ENCODE results near the gene PNMA8C. TPM values are rescaled to one million over a fixed set of nuclear protein-coding genes. Genes with fewer than 3 reads are reported as not detected.

PNMA8C gene
- total and polyA plus RNA-seq, 2 donors (not counting 3 experiments of a cell fraction or from before 2014, with no cell fraction given): not detected

DNA sequence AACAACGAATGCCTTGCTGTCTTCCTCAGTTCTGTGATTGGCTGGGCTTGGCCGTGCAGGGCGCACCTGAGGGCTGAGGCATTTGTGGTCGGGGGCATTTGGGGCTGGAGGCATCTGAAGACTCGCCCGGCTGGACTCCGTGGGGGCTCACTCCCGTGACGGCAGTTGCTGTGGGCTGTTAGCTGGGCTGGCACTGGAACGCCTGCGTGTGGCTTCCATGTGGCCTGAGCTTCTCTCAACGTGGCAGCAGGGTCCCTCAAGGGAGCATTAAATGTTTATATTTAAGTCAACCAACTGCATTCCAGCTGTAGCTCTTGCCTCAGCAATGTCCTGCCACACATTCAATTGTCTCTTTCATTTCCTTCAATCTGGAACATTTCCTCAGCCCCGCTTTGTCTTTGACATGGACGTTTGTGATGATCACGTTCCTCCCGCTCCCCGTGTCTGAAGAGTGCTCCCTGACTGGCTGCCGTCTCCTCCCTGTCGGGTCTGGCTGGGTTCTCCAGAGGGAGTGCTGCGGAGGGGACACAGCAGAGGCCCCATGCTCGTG lies 36.4 kb downstream of the PNMA8C start:
- BruUV-seq (replicated peaks): no TSS peak
- intact Hi-C loops (cut with micrococcal nuclease) (no loop called here), dilution Hi-C loops (cut with MboI; ENCODE audit: extremely low pct_ligation_motif_present, low sequenced_read_pairs) (no loop called here)
- no peaks in the 10 kb centered on the region for H3K9me3 ChIP-seq (replicated peaks; ENCODE audit: control insufficient read depth, insufficient read depth, low read length)
- H3K4me2 ChIP-seq (ENCODE audit: insufficient read depth, low read length): no peak overlapping the region
- no peak for TF ChIP-seq JUN (IDR thresholded peaks at IDR 0.05; ENCODE audit: borderline replicate concordance, insufficient read depth, insufficient read length, low read depth)
- no peak for TF ChIP-seq POLR2AphosphoS5 (IDR thresholded peaks at IDR 0.05; ENCODE audit: insufficient read depth, low read depth, low read length)
- TF ChIP-seq GATA2 (IDR thresholded peaks at IDR 0.05; ENCODE audit: insufficient read depth, insufficient read length, low read depth, low read length): no peak
- TF ChIP-seq FOS (IDR thresholded peaks at IDR 0.05; ENCODE audit: borderline replicate concordance, insufficient read depth, low read length): no peak
- TF ChIP-seq, protein P1, sequence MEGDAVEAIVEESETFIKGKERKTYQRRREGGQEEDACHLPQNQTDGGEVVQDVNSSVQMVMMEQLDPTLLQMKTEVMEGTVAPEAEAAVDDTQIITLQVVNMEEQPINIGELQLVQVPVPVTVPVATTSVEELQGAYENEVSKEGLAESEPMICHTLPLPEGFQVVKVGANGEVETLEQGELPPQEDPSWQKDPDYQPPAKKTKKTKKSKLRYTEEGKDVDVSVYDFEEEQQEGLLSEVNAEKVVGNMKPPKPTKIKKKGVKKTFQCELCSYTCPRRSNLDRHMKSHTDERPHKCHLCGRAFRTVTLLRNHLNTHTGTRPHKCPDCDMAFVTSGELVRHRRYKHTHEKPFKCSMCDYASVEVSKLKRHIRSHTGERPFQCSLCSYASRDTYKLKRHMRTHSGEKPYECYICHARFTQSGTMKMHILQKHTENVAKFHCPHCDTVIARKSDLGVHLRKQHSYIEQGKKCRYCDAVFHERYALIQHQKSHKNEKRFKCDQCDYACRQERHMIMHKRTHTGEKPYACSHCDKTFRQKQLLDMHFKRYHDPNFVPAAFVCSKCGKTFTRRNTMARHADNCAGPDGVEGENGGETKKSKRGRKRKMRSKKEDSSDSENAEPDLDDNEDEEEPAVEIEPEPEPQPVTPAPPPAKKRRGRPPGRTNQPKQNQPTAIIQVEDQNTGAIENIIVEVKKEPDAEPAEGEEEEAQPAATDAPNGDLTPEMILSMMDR (IDR thresholded peaks at IDR 0.05; ENCODE audit: extremely low read depth in 1 of 2, insufficient read depth in 1 of 2, low read depth in 1 of 2, low read length in 2 of 2): no peak
- TF ChIP-seq EZH2 (IDR thresholded peaks at IDR 0.05; ENCODE audit: borderline replicate concordance, low read depth, low read length, severe bottlenecking): no peak
- no peak for TF ChIP-seq MYC (IDR thresholded peaks at IDR 0.05; ENCODE audit: low read depth, low read length)
- TF ChIP-seq MAX (IDR thresholded peaks at IDR 0.05; ENCODE audit: insufficient read depth, insufficient read length): no peak
- no peak for TF ChIP-seq POLR2A (IDR thresholded peaks at IDR 0.05; ENCODE audit: low read depth, low read length)
- peaks cover 13 to 32% of the 10 kb centered on the region in 2 experiments for H3K36me3 ChIP-seq (ENCODE audit: control insufficient read depth in 2 of 2, extremely low read depth in 1 of 2, insufficient read depth in 2 of 2, low read length in 2 of 2)
- H3K79me2 ChIP-seq (ENCODE audit: control insufficient read depth, insufficient read depth, low read length): no peaks in the 10 kb centered on the region
- H2AFZ ChIP-seq (ENCODE audit: low read depth, low read length): no peak overlapping the region
- no peak for FAIRE-seq
- H3K9ac ChIP-seq (replicated peaks; ENCODE audit: extremely low read depth, insufficient read depth, low read length): no peak overlapping the region
- H3K27ac ChIP-seq (ENCODE audit: insufficient read depth, low read depth, low read length): no peak overlapping the region
- ChIA-PET CTCF (interaction anchor here (1.1 to 1.8 kb wide), 3 partner anchors 20 to 138 kb away, joined by 3 to 5 read pairs (median 4); no protein-coding TSS in a partner anchor), POLR2A (no interaction called here)
- no peaks in the 10 kb centered on the region for H3K27me3 ChIP-seq (ENCODE audit: control insufficient read depth in 2 of 2, insufficient read depth in 2 of 2, low read length in 2 of 2)
- no peak for DNase-seq (ENCODE audit: low read depth, low spot score)
- no peaks in the 10 kb centered on the region for H4K20me1 ChIP-seq (replicated peaks; ENCODE audit: control insufficient read depth, extremely low read depth, insufficient read depth, low read length)
- no peak overlapping the region for H3K4me3 ChIP-seq (replicated peaks in 1 of 3; ENCODE audit: insufficient read depth in 1 of 3, low read depth in 1 of 3, low read length in 3 of 3)
- no peaks in the 10 kb centered on the region for H3K9me1 ChIP-seq (replicated peaks; ENCODE audit: control insufficient read depth, extremely low read depth, insufficient read depth, low read length)
- no peaks in the 10 kb centered on the region for H3K4me1 ChIP-seq (ENCODE audit: control insufficient read depth, extremely low read depth, insufficient read depth, low read length)
